CD1c-positive myeloid dendritic cell (primary cell): ENCODE data around the gene SERBP1.
A peak's percentile ranks its signal among the peaks of the same experiment; 100 is the strongest.
"Not testable (repeated sequence)": the region's sequence is repeated elsewhere in the genome, so short reads cannot be mapped to it uniquely, and the experiment has no call there.

Experiments used
- DNase-seq: peaks from one replicate; pipeline ENCODE4 v3.0.0-alpha.2; 2016; ENCODE audit errors: extremely low spot score

The SERBP1 gene

DNA sequence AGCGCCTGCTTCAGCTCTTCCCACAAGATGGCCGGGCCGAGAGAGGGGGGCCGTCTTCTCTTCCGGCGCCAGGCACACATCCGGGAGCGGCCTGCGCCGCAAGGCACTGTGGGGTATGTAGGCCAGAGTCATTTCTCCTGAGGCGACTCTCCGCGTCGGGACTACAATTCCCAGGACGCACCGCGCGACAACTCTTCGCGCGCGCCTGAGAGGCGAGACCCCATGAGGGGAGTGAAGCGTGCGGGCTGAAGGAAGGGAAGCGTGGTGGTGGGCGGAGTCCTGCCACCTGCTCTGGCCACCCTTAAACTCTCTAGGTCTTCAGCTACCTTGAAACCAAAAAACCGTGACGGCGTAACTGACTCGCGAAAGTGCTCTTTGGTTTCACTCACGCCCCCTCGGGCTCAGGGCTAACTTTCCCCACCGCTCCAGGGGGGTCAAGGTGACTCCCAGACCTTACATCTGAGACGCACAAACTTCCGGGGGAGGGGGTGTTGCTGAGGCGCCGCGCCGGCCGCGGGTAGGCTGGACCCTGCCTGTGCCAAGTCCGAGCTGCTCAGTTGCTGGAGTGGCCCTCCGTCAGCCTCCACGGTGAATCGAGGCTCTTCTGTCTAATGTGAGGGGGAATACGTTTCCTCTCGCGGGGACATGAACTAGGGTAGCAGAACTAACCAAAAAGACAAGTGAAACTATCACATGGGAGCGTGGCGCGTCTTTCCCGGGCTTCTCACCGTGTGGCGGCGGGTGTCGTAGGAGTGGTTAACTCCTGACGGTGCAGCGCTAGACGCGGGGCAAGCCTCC is at the start of gene SERBP1:
Gene SERBP1, minus strand, starts transcription at position 45 of the 798 bp plus-strand sequence. CDS start 102 bp downstream, outside the sequence.
- DNase-seq = peak; percentile 98

- no peak for DNase-seq
These were observed 49.1 kb upstream of the SERBP1 start for GRCh38 chr1:67479146-67479891.

GRCh38 chr1:67476906-67477305 is 46.7 kb upstream of the SERBP1 start:
- no peak for DNase-seq

DNA sequence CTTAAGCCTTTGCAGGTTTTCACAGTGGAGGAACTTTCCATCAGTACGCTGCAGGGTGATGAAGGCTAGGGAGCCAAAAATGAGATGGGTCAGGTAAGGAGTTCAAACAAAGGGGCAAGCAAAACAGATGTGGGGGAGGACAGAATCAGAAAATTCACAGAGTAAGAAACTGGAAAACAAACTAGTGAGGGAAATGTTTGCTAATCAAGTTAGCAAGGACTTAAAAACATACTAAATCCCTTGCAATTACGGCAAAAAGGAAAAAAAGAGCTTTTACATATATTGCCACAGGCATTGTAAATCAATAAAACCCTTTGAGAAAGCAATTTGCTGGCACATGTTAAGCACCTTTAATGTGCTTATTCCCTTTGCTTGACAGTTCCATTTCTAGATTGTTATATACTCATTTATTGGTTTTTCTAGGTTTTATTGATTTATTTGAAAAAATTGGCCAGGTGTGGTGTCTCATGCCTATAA is 45.8 kb upstream of the SERBP1 start:
- no peak for DNase-seq

DNA sequence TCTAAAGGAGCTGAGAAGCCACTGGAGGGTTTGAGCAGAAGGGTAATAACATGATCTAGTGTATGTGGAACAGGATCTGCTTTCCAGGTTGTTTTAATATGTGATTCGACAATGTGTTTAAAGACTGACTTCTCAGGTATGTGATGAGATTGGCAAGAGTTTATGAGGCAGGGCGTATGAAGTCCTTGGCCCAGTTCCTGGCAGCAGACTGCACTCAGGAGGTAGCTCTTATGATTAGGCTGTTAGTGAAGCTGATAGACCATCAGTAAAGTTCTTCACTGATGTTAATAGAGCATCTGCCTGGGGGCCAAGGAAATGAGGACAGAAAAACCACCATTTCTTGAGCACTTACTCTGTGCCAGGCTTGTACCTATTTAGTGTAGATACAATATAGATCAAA is 41.9 kb upstream of the SERBP1 start:
- no peak for DNase-seq

DNA sequence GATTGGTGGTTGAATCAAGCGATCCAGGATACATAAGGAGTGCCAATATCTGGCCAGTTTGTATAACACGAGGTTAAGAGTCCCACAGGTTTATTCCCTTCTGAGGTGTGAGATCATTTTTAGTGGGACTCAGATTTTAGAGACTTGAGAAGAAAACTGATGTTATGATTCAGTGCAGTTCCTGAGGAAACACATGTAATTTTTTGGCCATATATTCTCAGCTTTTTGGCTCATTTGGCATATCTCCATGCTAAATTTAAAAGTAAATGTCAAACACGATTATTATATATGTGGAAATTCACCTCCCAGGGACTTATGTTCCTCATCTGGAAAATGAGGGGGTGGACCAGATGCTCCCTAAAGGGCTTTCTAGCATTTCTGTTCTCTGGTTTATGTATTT is 39.2 kb upstream of the SERBP1 start:
- DNase-seq = no peak

- no peak for DNase-seq
These were observed 38.0 kb upstream of the SERBP1 start for GRCh38 chr1:67468066-67468718.

DNA sequence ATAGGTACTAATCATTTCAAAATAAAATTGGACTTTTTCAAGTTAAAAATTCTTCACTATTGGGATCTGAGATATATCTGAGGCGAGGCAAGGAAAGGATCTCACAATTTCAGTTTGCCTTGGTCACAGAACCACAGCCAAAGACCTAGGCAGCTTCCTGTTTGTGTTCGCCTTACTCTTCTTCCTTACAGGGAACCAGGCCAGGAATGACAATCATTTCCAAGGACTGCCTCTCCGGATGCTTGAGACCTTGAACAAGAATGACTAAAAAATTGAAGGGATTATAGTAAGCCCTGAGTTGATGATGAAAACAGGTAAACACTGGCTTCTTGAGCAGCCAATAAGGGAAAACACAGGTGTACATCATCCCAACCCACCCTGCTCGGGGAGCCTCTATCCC is 35.2 kb upstream of the SERBP1 start:
- no peak for DNase-seq

DNA sequence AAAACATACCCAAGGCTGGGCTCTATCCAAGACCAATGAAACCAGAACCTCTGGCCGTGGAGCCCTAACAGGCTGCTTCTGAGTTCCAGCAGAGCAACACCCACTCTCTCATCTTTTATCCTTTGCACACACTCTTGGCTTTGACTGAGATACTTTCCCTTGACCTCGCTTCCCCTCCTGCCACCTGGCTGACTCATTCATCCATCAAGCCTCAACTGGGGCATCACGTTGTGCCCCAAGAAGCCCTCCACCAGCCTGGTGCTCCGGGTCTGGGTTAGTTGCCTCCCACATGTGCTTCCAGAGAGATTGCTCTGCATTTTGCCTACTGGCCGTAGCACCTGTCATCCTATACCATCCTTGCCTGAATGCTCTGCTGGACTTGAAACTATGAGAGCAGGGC is 34.5 kb upstream of the SERBP1 start:
- DNase-seq = no peak

DNA sequence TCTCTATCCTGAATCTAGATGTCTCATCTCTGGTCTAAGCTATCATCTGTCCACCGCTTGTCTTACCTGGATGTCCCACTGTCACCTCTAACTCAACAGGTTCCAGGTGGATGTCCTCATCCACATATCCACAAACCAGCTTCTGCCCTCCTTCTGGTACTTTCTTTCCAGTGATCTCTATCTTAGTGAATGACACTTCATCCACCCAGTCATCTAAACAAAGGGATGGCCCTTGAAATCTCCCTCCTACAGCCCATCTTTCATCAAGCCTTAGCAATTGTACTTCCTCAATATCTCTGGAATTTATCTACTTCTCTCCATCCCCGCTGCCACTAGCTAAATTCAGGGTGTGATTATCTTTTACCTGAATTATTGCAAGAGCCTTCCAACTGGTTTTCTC is 33.9 kb upstream of the SERBP1 start:
- no peak for DNase-seq

GRCh38 chr1:67463298-67463955 is 33.2 kb upstream of the SERBP1 start:
- DNase-seq = no peak

DNA sequence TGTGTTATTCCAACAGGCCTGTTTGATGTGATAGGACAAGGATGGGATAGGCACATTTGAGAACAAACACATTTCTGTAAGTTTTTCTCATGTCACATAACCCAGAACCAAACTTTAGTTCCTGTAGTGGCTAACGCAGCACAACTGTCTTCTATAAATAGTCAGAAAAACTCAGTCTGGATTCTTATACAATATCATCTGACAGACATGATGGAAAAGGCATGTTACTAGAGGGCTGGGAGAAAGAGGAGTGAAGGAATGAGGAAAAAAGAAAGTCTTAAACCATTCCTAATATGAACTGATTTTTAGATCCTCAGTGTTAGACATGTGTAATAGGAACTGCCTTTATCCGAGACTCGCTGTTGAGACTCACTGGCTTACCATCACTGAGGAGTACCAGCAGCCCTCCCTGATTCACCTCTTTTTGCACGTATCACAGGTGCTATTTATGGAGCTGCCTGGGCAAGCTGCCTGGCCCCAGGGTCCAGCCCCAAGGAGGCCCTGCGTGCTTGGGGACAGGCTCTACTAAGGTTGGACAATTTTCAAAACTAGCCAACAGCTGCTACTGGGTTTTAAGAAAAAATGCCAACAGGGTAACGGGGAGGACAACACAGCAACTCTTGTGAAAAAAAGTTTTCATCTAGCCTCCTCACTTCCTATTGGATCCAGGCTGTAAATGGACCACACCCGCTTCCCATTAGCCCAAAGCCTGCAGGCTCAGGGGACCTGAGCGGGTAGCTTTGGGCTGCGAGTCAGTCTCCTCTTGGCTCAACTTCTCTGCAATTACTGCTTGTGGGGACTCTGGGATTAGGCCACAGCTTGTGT is 30.7 kb upstream of the SERBP1 start:
- DNase-seq = no peak

GRCh38 chr1:67459068-67459467 is 28.9 kb upstream of the SERBP1 start:
- no peak for DNase-seq

GRCh38 chr1:67458663-67459062 is 28.5 kb upstream of the SERBP1 start:
- no peak for DNase-seq

- no peak for DNase-seq
These were observed 27.0 kb upstream of the SERBP1 start for GRCh38 chr1:67457247-67457646.

DNA sequence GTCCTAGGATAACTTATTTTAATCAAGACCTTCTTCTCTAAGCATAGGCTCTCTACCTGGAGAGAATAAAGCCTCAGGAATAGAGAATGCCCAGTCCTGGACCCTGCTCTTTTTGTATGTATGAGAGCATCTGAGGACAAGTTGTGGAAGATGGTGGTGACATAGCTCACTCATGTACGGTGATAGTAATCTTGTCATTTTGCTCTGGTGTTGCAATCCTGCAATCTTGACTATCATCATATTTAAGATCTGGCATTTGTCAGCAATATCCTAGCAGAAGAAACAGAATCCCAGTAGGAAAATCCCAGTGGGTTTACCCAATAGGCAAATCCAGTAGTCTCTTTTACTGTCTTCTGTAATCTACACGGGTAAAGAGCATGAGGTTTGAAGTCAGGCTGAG is 21.6 kb upstream of the SERBP1 start:
- no peak for DNase-seq

DNA sequence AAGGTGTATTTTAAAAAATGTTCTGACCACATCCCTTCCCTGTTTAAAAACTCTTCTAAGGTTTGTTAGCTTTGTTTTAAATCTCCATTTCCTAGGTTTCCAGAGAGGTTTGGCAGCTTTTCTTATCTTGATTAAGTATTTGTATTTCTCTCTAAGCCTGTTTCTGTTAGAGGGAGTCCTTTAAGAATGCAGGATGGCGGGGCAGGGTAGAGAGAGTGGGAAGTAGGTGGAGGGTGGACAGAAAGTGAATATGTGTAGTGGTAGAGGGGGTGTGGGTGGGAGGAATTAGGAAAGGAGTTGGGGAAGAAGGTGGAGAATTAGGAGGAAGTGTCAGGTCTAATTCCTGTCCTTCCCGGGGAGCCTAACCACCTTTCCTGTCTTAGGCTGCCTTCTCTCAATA is 21.2 kb upstream of the SERBP1 start:
- no peak for DNase-seq

- no peak for DNase-seq
These were observed 16.7 kb upstream of the SERBP1 start for GRCh38 chr1:67446893-67447292.

- DNase-seq = not testable (repeated sequence)
These were observed 15.8 kb upstream of the SERBP1 start for GRCh38 chr1:67446014-67446413.

DNA sequence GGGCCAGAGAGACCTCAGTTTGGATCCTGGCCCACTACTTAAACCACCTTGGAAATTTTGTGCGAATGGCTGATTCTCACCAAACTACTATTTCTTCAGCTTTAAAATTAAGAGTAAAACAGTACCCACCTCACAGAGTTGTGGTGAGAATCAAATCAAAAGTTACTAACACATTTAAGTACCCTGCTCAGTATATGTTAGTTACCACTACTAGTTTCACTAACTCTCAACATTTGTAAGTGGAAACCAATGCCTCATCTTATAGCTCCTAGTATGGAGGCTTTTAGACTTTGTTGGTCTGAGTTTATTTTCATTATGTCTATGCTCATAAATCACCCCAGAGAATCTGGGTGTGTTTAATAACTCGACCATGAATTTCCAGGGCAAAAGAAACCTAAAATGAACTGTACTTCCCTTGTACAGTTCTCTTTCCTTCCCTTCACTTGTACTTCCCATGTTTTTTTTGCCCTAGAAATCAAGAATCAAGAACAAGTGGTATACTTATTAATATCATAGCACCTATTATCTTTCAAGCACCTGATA is 11.6 kb upstream of the SERBP1 start:
- no peak for DNase-seq

DNA sequence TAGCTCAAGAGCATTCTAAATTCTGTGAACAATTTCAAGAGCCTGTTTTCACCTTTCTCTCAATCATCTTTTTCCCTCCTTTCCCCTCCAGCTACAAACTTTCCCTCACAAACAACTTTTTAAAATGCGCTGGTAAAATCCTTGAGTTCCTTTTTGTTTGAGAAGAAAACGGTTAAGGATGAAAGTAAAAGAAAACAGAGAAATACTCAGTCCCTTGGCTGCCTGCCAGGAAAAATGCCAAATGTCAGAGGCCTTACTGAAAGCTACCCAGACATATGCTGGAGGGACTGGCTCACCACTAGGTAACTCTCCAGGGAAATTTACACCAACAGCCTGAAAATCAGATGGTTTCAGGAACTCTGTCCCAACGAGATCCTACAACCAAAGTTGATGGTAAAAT is 11.0 kb upstream of the SERBP1 start:
- DNase-seq = peak; percentile 20
